Prostate gland (tissue), 2 donors: Measurements from ENCODE around the gene NSF.
"Not testable (repeated sequence)": the region's sequence is repeated elsewhere in the genome, so short reads cannot be mapped to it uniquely, and the experiment has no call there.

Source experiments
- CTCF ChIP-seq, 4 experiments: fragments of 200-600 bp in 2 of 4; fragments of 450-650 bp in 2 of 4; sonication (generic) in 2 of 4; IDR thresholded peaks; 1 replicate in 3 of 4; 2 replicates in 1 of 4; pipeline ENCODE4 v1.5.1; 2016 to 2019; ENCODE audit warnings: antibody characterized with exemption in 4 of 4, mild to moderate bottlenecking in 2 of 4, moderate library complexity in 2 of 4
- POLR2A ChIP-seq: fragments of 450-650 bp; IDR thresholded peaks from one replicate; pipeline ENCODE4 v1.6.1; 2016; ENCODE audit warnings: antibody characterized with exemption, mild to moderate bottlenecking

GRCh38 chr17:46590157-46591146 lies at the start of gene NSF:
- TF ChIP-seq POLR2A; CTCF (IDR thresholded peaks at IDR 0.05): not testable (repeated sequence)
